Calu3 (cell line): Measurements from ENCODE around the gene CIB4. TPM values are rescaled to one million over a fixed set of nuclear protein-coding genes. Genes with fewer than 3 reads are reported as not detected.

Experiments used
- BruUV-seq: library from RNA; stranded (reverse); fragments of 400-500 nt; replicated peaks from 2 replicates; lab custom pipeline; 2021; lab: Mats Ljungman, UMichigan
- CTCF ChIA-PET: fragments of 300-600 bp; sonication (Branson Sonifier 250); formaldehyde crosslinking; loops from one replicate; lab custom pipeline; 2022; ENCODE audit warnings: antibody characterized with exemption; lab: Charles Lee
- DNase-seq: peaks from one replicate; pipeline ENCODE4 v3.0.0; 2022
- H3K27ac Mint-ChIP-seq: one replicate; pipeline ENCODE4 v1.8.0; 2022; ENCODE audit warnings: mixed read lengths; ENCODE audit not compliant: unreplicated experiment
- H3K27me3 Mint-ChIP-seq: one replicate; pipeline ENCODE4 v1.8.0; 2022; ENCODE audit warnings: mixed read lengths; ENCODE audit not compliant: unreplicated experiment
- H3K36me3 Mint-ChIP-seq: one replicate; pipeline ENCODE4 v1.8.0; 2022; ENCODE audit warnings: mild to moderate bottlenecking, moderate library complexity, mixed read lengths; ENCODE audit not compliant: insufficient read depth, unreplicated experiment
- H3K4me1 Mint-ChIP-seq: one replicate; pipeline ENCODE4 v1.8.0; 2022; ENCODE audit warnings: mild to moderate bottlenecking, low read depth, mixed read lengths; ENCODE audit not compliant: unreplicated experiment
- H3K4me3 Mint-ChIP-seq: one replicate; pipeline ENCODE4 v1.8.0; 2022; ENCODE audit warnings: mild to moderate bottlenecking, low read depth, moderate library complexity, mixed read lengths; ENCODE audit not compliant: unreplicated experiment
- H3K9me3 Mint-ChIP-seq: one replicate; pipeline ENCODE4 v1.8.0; 2022; ENCODE audit warnings: low read depth, mixed read lengths; ENCODE audit not compliant: unreplicated experiment
- intact Hi-C: fragments of 100-400 bp; cut with micrococcal nuclease; formaldehyde crosslinking; loops from one replicate; pipeline ENCODE4 v1.10.0; 2022; ENCODE audit not compliant: unreplicated experiment
- total RNA-seq: library from RNA; stranded (reverse); gene quantifications from 2 replicates; pipeline ENCODE4 v1.2.3, GENCODE V29; 2022
- TF ChIP-seq, protein P1 (sequence below): fragments of 200-600 bp; IDR thresholded peaks from one replicate; pipeline ENCODE4 v1.8.0; 2022; ENCODE audit warnings: antibody characterized with exemption; ENCODE audit not compliant: unreplicated experiment

CIB4 gene
- total RNA-seq, 1 experiment from 2014 or later: not detected

DNA sequence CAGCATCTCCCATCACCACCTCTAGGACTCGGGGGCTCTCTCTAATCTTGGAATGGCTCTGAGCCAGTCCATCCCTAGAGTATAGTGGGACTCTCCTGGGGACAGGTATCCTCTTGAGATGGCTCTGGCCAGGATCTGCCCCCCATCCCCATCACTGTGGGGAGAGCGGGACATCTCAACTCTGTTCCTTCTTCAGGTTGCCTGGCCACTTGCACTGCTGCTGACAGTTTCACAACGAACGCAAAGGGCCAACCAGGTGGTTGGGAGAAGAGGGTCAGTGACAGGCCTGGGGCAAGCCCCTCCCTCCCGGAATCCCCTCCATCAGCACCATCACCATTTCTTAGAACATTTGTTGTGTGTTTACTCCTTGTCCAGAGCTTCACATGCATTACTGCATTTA lies 62.6 kb downstream of the CIB4 start:
- intact Hi-C loops: loop anchor here (1.0 kb wide), 2 partner anchors 57 to 75 kb away; no protein-coding TSS in a partner anchor
- no peaks in the 10 kb centered on the region for H3K9me3 Mint-ChIP-seq

DNA sequence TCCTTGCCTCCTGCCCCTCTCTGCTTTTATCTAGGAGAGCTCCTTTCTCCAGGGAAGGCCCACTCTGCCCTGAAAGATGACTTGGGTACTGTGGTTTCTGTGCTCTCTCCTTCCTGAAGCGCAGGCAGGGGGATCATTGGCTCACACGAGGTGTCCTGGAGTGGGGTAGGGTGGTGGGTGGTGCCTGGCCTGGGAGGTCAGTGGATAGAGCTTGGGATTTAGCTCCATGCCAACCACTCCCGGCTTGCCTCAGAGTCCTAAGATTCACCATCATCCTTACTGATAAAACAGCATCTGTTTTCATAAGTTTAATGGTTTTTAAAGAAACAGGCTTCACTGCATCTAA lies 63.1 kb downstream of the CIB4 start:
- Mint-ChIP-seq H3K27ac (no peak overlapping the region), H3K36me3 (peaks cover 11% of the 10 kb centered on the region), H3K9me3 (no peaks in the 10 kb centered on the region), H3K27me3 (peaks cover 16% of the 10 kb centered on the region), H3K4me1 (no peaks in the 10 kb centered on the region), H3K4me3 (no peak overlapping the region)
- CTCF ChIA-PET: interaction anchor here (0.8 to 2.1 kb wide), 11 partner anchors 16 to 627 kb away, joined by 3 to 33 read pairs (median 4); partner anchors contain the start of gene OTOF
- DNase-seq: no peak
- BruUV-seq: no TSS peak
- intact Hi-C loops: loop anchor here (1.0 kb wide), 2 partner anchors 57 to 75 kb away; no protein-coding TSS in a partner anchor
- TF ChIP-seq, protein P1, sequence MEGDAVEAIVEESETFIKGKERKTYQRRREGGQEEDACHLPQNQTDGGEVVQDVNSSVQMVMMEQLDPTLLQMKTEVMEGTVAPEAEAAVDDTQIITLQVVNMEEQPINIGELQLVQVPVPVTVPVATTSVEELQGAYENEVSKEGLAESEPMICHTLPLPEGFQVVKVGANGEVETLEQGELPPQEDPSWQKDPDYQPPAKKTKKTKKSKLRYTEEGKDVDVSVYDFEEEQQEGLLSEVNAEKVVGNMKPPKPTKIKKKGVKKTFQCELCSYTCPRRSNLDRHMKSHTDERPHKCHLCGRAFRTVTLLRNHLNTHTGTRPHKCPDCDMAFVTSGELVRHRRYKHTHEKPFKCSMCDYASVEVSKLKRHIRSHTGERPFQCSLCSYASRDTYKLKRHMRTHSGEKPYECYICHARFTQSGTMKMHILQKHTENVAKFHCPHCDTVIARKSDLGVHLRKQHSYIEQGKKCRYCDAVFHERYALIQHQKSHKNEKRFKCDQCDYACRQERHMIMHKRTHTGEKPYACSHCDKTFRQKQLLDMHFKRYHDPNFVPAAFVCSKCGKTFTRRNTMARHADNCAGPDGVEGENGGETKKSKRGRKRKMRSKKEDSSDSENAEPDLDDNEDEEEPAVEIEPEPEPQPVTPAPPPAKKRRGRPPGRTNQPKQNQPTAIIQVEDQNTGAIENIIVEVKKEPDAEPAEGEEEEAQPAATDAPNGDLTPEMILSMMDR: no peak

More for the DNA sequence above, 62.6 kb downstream of the CIB4 start:
- H3K27ac Mint-ChIP-seq: no peak overlapping the region
- CTCF ChIA-PET: interaction anchor here (1.1 to 2.1 kb wide), 5 partner anchors 16 to 76 kb away, joined by 3 to 33 read pairs (median 5); a partner anchor contains a TSS
- H3K4me1 Mint-ChIP-seq: no peaks in the 10 kb centered on the region
- H3K36me3 Mint-ChIP-seq: peaks cover 11% of the 10 kb centered on the region
- no peak for DNase-seq
- TF ChIP-seq, protein P1: no peak
- H3K27me3 Mint-ChIP-seq: peaks cover 21% of the 10 kb centered on the region
- H3K4me3 Mint-ChIP-seq: no peak overlapping the region
- BruUV-seq: no TSS peak

DNA sequence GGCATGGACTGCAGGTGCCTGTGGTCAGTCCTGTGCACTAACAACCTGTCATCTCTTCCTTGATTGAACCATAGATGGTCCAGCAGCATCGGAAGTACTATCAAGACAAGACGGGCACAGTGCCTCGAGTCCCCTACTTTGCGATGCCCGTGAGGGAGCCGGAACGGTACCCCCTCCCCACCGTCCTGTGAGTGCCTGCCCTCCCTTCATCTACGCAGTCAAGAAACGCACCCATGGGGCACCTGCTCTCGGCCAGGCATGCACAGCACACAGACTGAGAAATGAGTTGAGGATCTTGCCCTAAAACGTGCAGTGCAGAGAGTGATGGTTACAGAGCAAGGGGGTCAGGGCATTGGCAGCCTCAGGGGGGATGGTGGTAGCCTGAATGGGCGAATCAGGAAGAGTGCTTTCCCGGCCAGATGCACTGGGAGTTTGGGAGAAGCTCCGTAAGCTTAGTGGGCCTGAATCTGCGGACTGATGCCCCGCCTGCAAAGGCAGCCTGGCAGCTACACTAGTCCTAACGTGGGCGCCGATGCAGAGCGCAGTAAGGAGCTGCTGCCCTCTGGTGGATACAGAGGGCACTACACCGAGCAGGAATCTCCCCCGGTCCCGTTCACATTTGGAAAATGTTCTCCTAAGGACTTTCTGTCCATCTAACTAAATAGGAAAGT lies 63.6 kb downstream of the CIB4 start:
- no TSS peak for BruUV-seq
- Mint-ChIP-seq H3K36me3 (peaks cover 11% of the 10 kb centered on the region), H3K9me3 (no peaks in the 10 kb centered on the region), H3K27ac (no peak overlapping the region), H3K4me3 (no peak overlapping the region), H3K27me3 (peaks cover 15% of the 10 kb centered on the region), H3K4me1 (no peaks in the 10 kb centered on the region)
- CTCF ChIA-PET: interaction anchor here (0.6 to 2.1 kb wide), 13 partner anchors 10 to 627 kb away, joined by 3 to 33 read pairs (median 4); partner anchors contain the start of gene OTOF
- DNase-seq: peak; percentile 74
- intact Hi-C loops: loop anchor here (1.0 kb wide), 2 partner anchors 56 to 74 kb away; no protein-coding TSS in a partner anchor
- TF ChIP-seq, protein P1: peak; percentile 94

DNA sequence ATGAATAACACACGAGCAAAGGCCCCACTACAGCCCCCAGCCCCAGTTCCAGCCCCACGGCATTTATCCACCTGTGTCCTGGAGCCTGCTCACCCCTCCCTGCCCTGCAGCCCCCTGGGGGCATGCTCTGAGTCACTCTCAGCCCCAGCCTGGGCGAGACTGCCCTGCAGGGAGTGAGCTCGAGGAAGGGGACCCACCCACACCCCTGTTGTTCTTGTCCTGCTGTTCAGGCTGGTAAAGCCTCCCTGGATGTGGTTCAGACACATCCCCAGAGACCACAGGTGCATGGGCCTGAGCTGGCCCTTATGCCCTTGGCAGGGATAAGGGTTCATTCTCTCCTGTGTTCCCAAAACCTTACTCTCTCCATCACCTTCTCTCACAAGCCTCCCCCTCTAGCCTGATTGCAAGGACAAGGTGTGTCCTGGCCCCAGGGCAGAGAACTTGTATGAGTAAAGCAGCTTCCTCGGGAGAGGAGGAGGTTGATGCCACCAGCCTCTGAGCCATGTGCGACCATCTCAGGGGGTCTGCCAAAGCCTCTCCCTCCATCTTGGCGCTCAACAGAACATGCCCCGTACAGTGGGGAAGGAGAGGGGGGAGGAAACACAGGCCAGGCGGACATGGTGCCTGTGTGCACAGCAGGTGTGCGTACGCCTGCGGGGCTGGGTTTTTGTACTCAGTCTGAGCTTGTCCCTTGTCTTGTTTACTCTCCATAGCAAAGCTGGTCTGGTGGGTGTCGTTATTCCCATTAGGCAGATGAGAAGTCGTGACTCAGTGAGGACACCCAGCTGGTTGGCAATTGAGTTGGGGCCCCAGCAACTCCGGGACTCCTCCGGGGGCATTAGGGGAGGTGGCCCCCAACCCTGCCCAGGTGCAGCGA lies 64.4 kb downstream of the CIB4 start:
- Mint-ChIP-seq H3K36me3 (peaks cover 11% of the 10 kb centered on the region), H3K27ac (no peak overlapping the region), H3K4me1 (no peaks in the 10 kb centered on the region), H3K27me3 (peaks cover 10% of the 10 kb centered on the region), H3K4me3 (no peak overlapping the region), H3K9me3 (no peaks in the 10 kb centered on the region)
- intact Hi-C loops: no loop called here
- TF ChIP-seq, protein P1: no peak
- CTCF ChIA-PET: interaction anchor here (0.9 to 2.1 kb wide), 6 partner anchors 14 to 73 kb away, joined by 3 to 33 read pairs (median 5); a partner anchor contains a TSS
- DNase-seq: no peak
- BruUV-seq: no TSS peak
